Neural progenitor cell (in vitro differentiated cells): ENCODE results near the gene SPOP. TPM values are rescaled to one million over a fixed set of nuclear protein-coding genes. Genes with fewer than 3 reads are reported as not detected.
"Not testable (repeated sequence)": the region's sequence is repeated elsewhere in the genome, so short reads cannot be mapped to it uniquely, and the experiment has no call there.

Experiments used
- DNase-seq: peaks from one replicate; pipeline ENCODE4 v3.0.0-alpha.2; 2016; ENCODE audit warnings: low spot score
- H2AFZ ChIP-seq: fragments of 200-600 bp; sonication (generic); replicated peaks from 2 replicates; pipeline ENCODE4 v1.6.1; 2016; ENCODE audit warnings: antibody characterized with exemption
- H3F3A ChIP-seq: fragments of 200-600 bp; sonication (generic); 2 replicates; pipeline ENCODE4 v1.6.1; 2016; ENCODE audit warnings: antibody characterized with exemption, low read depth
- H3K27ac ChIP-seq: fragments of 200-600 bp; sonication (generic); 2 replicates; pipeline ENCODE4 v1.5.1; 2016; ENCODE audit warnings: mild to moderate bottlenecking
- H3K27me3 ChIP-seq: fragments of 200-600 bp; sonication (generic); 2 replicates; pipeline ENCODE4 v1.6.1; 2016; ENCODE audit warnings: mild to moderate bottlenecking, moderate library complexity
- H3K36me3 ChIP-seq: fragments of 200-600 bp; sonication (generic); 2 replicates; pipeline ENCODE4 v1.5.1; 2016
- H3K4me1 ChIP-seq: fragments of 200-600 bp; sonication (generic); 2 replicates; pipeline ENCODE4 v1.6.1; 2016; ENCODE audit warnings: mixed run types
- H3K4me2 ChIP-seq: fragments of 200-600 bp; sonication (generic); 2 replicates; pipeline ENCODE4 v1.6.1; 2016
- H3K4me3 ChIP-seq: fragments of 200-600 bp; sonication (generic); 2 replicates; pipeline ENCODE4 v1.5.1; 2016
- H3K79me2 ChIP-seq: fragments of 200-600 bp; sonication (generic); 2 replicates; pipeline ENCODE4 v1.6.1; 2016; ENCODE audit warnings: low read depth
- H3K9ac ChIP-seq: fragments of 200-600 bp; sonication (generic); 2 replicates; pipeline ENCODE4 v1.6.1; 2016
- H3K9me3 ChIP-seq: fragments of 200-600 bp; sonication (generic); 2 replicates; pipeline ENCODE4 v1.5.1; 2016; ENCODE audit warnings: low read depth
- H4K20me1 ChIP-seq: fragments of 200-600 bp; sonication (generic); 2 replicates; pipeline ENCODE4 v1.6.1; 2016; ENCODE audit warnings: low read depth
- H3K27ac Mint-ChIP-seq: 3 replicates; pipeline ENCODE4 v1.8.0; 2021; ENCODE audit warnings: mixed read lengths
- H3K27me3 Mint-ChIP-seq: 2 replicates; pipeline ENCODE4 v1.8.0; 2022; ENCODE audit warnings: low read depth, mild to moderate bottlenecking, inconsistent platforms, moderate library complexity, mixed read lengths; ENCODE audit not compliant: insufficient read depth
- H3K36me3 Mint-ChIP-seq: 3 replicates; pipeline ENCODE4 v1.8.0; 2021; ENCODE audit warnings: mixed read lengths
- H3K4me1 Mint-ChIP-seq: 3 replicates; pipeline ENCODE4 v1.8.0; 2021; ENCODE audit warnings: mixed read lengths
- H3K4me3 Mint-ChIP-seq: 3 replicates; pipeline ENCODE4 v1.8.0; 2021; ENCODE audit warnings: mild to moderate bottlenecking, moderate library complexity, mixed read lengths
- H3K9me3 Mint-ChIP-seq: 3 replicates; pipeline ENCODE4 v1.8.0; 2020; ENCODE audit warnings: mixed read lengths
- CTCF ChIP-seq: fragments of 200-600 bp; sonication (generic); IDR thresholded peaks from 2 replicates; pipeline ENCODE4 v1.5.1; 2017; ENCODE audit warnings: antibody characterized with exemption, mild to moderate bottlenecking
- EZH2 ChIP-seq: fragments of 200-600 bp; sonication (generic); IDR thresholded peaks from 2 replicates; pipeline ENCODE4 v1.6.1; 2017; ENCODE audit warnings: antibody characterized with exemption, mild to moderate bottlenecking, moderate library complexity
- EZH2phosphoT487 ChIP-seq: fragments of 200-600 bp; sonication (generic); IDR thresholded peaks from 2 replicates; pipeline ENCODE4 v1.6.1; 2017; ENCODE audit warnings: antibody characterized with exemption
- total RNA-seq: library from RNA; depleted of rRNA; stranded (reverse); fragments of >200 nt; gene quantifications from 2 replicates; pipeline ENCODE4 v1.2.3, GENCODE V29; 2015; ENCODE audit warnings: low replicate concordance

The SPOP gene
- 29.5 and 40.3 TPM in 2 replicates for total RNA-seq

- no peaks in the 10 kb centered on the region for H3K27me3 ChIP-seq
- no peaks in the 10 kb centered on the region for H3K9me3 ChIP-seq
- H3F3A ChIP-seq = peaks cover 28% of the 10 kb centered on the region
- Mint-ChIP-seq H3K9me3 (peaks cover 3% of the 10 kb centered on the region), H3K27ac (peak within 1 kb of the TSS; percentile 93), H3K4me1 (peaks cover 27% of the 10 kb centered on the region), H3K4me3 (peak within 1 kb of the TSS; percentile 95), H3K27me3 (peaks cover 8% of the 10 kb centered on the region), H3K36me3 (peaks cover 8% of the 10 kb centered on the region)
- H3K9ac ChIP-seq = peak within 1 kb of the TSS; percentile 53
- peak within 1 kb of the TSS; percentile 67 for H3K4me3 ChIP-seq
- H3K36me3 ChIP-seq = no peaks in the 10 kb centered on the region
- H3K79me2 ChIP-seq = peaks cover 41% of the 10 kb centered on the region
- no peak for TF ChIP-seq CTCF
- TF ChIP-seq EZH2 = no peak
- no peak for TF ChIP-seq EZH2phosphoT487
- peaks cover 9% of the 10 kb centered on the region for H4K20me1 ChIP-seq
- H3K27ac ChIP-seq = peak within 1 kb of the TSS; percentile 74
- DNase-seq = peak; percentile 99
- peaks cover 25% of the 10 kb centered on the region for H3K4me1 ChIP-seq
- peak within 1 kb of the TSS; percentile 38 for H2AFZ ChIP-seq
- peak within 1 kb of the TSS; percentile 93 for H3K4me2 ChIP-seq
Observed at GRCh38 chr17:49677933-49678847, at the start of gene SPOP. Gene SPOP, minus strand, starts transcription at chr17:49678097. Its CDS starts 55,287 bp downstream, at chr17:49622810.

GRCh38 chr17:49727380-49727779 lies 49.5 kb upstream of the SPOP start:
- no peaks in the 10 kb centered on the region for H3K27me3 ChIP-seq
- peaks cover 13% of the 10 kb centered on the region for H3K79me2 ChIP-seq
- H3F3A ChIP-seq = peaks cover 4% of the 10 kb centered on the region
- H3K9me3 ChIP-seq = no peaks in the 10 kb centered on the region
- no peak overlapping the region for H3K4me3 Mint-ChIP-seq
- TF ChIP-seq EZH2phosphoT487 = no peak
- TF ChIP-seq CTCF = no peak
- no peak for TF ChIP-seq EZH2
- H3K27me3 Mint-ChIP-seq = no peaks in the 10 kb centered on the region
- H3K9me3 Mint-ChIP-seq = peaks cover 2% of the 10 kb centered on the region
- H3K36me3 Mint-ChIP-seq = peaks cover 12% of the 10 kb centered on the region
- no peak overlapping the region for H3K27ac Mint-ChIP-seq
- no peak overlapping the region for H3K9ac ChIP-seq
- DNase-seq = no peak
- no peak overlapping the region for H3K27ac ChIP-seq
- H3K4me1 ChIP-seq = peaks cover 10% of the 10 kb centered on the region
- no peak overlapping the region for H2AFZ ChIP-seq
- H3K36me3 ChIP-seq = no peaks in the 10 kb centered on the region
- no peak overlapping the region for H3K4me3 ChIP-seq
- H3K4me1 Mint-ChIP-seq = no peaks in the 10 kb centered on the region
- H4K20me1 ChIP-seq = peaks cover 9% of the 10 kb centered on the region
- no peak overlapping the region for H3K4me2 ChIP-seq

- H3K79me2 ChIP-seq = peaks cover 13% of the 10 kb centered on the region
- DNase-seq = no peak
- no peaks in the 10 kb centered on the region for H3K27me3 Mint-ChIP-seq
- no peaks in the 10 kb centered on the region for H3K27me3 ChIP-seq
- H3K4me1 Mint-ChIP-seq = no peaks in the 10 kb centered on the region
- peaks cover 7% of the 10 kb centered on the region for H4K20me1 ChIP-seq
- no peak overlapping the region for H3K27ac ChIP-seq
- H3K4me3 Mint-ChIP-seq = no peak overlapping the region
- peaks cover 9% of the 10 kb centered on the region for H3K36me3 Mint-ChIP-seq
- no peak overlapping the region for H3K4me3 ChIP-seq
- peaks cover 9% of the 10 kb centered on the region for H3F3A ChIP-seq
- H3K9me3 ChIP-seq = no peaks in the 10 kb centered on the region
- H3K9me3 Mint-ChIP-seq = peaks cover 2% of the 10 kb centered on the region
- no peaks in the 10 kb centered on the region for H3K36me3 ChIP-seq
- no peak overlapping the region for H3K27ac Mint-ChIP-seq
- TF ChIP-seq CTCF (no peak), EZH2phosphoT487 (no peak), EZH2 (no peak)
- no peak overlapping the region for H2AFZ ChIP-seq
- no peak overlapping the region for H3K4me2 ChIP-seq
- peaks cover 11% of the 10 kb centered on the region for H3K4me1 ChIP-seq
- H3K9ac ChIP-seq = no peak overlapping the region
Observed at GRCh38 chr17:49725452-49726130, 47.7 kb upstream of the SPOP start.

GRCh38 chr17:49724552-49724951 lies 46.7 kb upstream of the SPOP start:
- not testable (repeated sequence) for H3K27ac Mint-ChIP-seq, DNase-seq, H3K9me3 Mint-ChIP-seq, H3K4me3 Mint-ChIP-seq, H3K4me1 Mint-ChIP-seq, H2AFZ ChIP-seq, H3K4me3 ChIP-seq, H3K27ac ChIP-seq, H3K9me3 ChIP-seq, H3K36me3 Mint-ChIP-seq, H3K36me3 ChIP-seq, H3K27me3 Mint-ChIP-seq, H3F3A ChIP-seq, H3K27me3 ChIP-seq, H3K4me2 ChIP-seq, H4K20me1 ChIP-seq, H3K9ac ChIP-seq
- Histone ChIP-seq H3K4me1 (peaks cover 11% of the 10 kb centered on the region), H3K79me2 (peaks cover 13% of the 10 kb centered on the region)
